ENCODE results near the gene TWF2.

The TWF2 gene

GRCh38 chr3:52228751-52229291 lies 10.1 kb downstream of the TWF2 start:
- H3K9me3 Mint-ChIP-seq: no peaks in the 10 kb centered on the region
- no peaks in the 10 kb centered on the region for H3K27me3 Mint-ChIP-seq
- no peak overlapping the region for H3K4me3 Mint-ChIP-seq
- H3K4me1 Mint-ChIP-seq: peaks cover 40 to 78% of the 10 kb centered on the region in 2 donors
- peaks cover 39 to 52% of the 10 kb centered on the region in 2 donors for H3K36me3 Mint-ChIP-seq
- no peak overlapping the region for H3K27ac Mint-ChIP-seq
- DNase-seq (no peak), ATAC-seq (replicated peaks) (no peak)

- no peak for DNase-seq
- no peak for ATAC-seq (replicated peaks)
- no peaks in the 10 kb centered on the region for H3K27me3 Mint-ChIP-seq
- H3K9me3 Mint-ChIP-seq: no peaks in the 10 kb centered on the region
- H3K27ac Mint-ChIP-seq: no peak overlapping the region
- peaks cover 39 to 54% of the 10 kb centered on the region in 2 donors for H3K36me3 Mint-ChIP-seq
- peaks cover 46 to 78% of the 10 kb centered on the region in 2 donors for H3K4me1 Mint-ChIP-seq
- H3K4me3 Mint-ChIP-seq: no peak overlapping the region
Observed at GRCh38 chr3:52228266-52228665, 10.7 kb downstream of the TWF2 start.

GRCh38 chr3:52227766-52228165 lies 11.2 kb downstream of the TWF2 start:
- H3K4me3 Mint-ChIP-seq: no peak overlapping the region
- H3K4me1 Mint-ChIP-seq: peaks cover 51 to 78% of the 10 kb centered on the region in 2 donors
- H3K36me3 Mint-ChIP-seq: peaks cover 44 to 59% of the 10 kb centered on the region in 2 donors
- DNase-seq (no peak), ATAC-seq (replicated peaks) (no peak)
- H3K27ac Mint-ChIP-seq: no peak overlapping the region
- no peaks in the 10 kb centered on the region for H3K9me3 Mint-ChIP-seq
- no peaks in the 10 kb centered on the region for H3K27me3 Mint-ChIP-seq

- peaks cover 46 to 60% of the 10 kb centered on the region in 2 donors for H3K36me3 Mint-ChIP-seq
- peak overlapping the region; percentile 94 for H3K27ac Mint-ChIP-seq
- H3K9me3 Mint-ChIP-seq: no peaks in the 10 kb centered on the region
- no peak for DNase-seq
- no peak for ATAC-seq (replicated peaks)
- H3K27me3 Mint-ChIP-seq: no peaks in the 10 kb centered on the region
- no peak overlapping the region for H3K4me3 Mint-ChIP-seq
- peaks cover 47 to 78% of the 10 kb centered on the region in 2 donors for H3K4me1 Mint-ChIP-seq
Observed at GRCh38 chr3:52227117-52227516, 11.8 kb downstream of the TWF2 start.

GRCh38 chr3:52226229-52226817 lies 12.6 kb downstream of the TWF2 start:
- DNase-seq: no peak
- peak; percentile 17 to 19 for ATAC-seq (replicated peaks)
- Mint-ChIP-seq H3K27me3 (no peaks in the 10 kb centered on the region), H3K9me3 (no peaks in the 10 kb centered on the region), H3K4me1 (peaks cover 43 to 73% of the 10 kb centered on the region in 2 donors), H3K36me3 (peaks cover 48 to 61% of the 10 kb centered on the region in 2 donors), H3K4me3 (peak overlapping the region; percentile 84 to 94), H3K27ac (peak overlapping the region; percentile 94)

GRCh38 chr3:52225452-52226228 lies 13.3 kb downstream of the TWF2 start, which contains the start of gene TLR9:
Gene TLR9 (minus strand): TSS chr3:52225645. CDS start chr3:52225529, 116 bp downstream.
- H3K27ac Mint-ChIP-seq: peak within 1 kb of the TSS; percentile 94
- DNase-seq (peak; percentile 85), ATAC-seq (replicated peaks) (peak; percentile 94)
- H3K4me3 Mint-ChIP-seq: peak within 1 kb of the TSS; percentile 84 to 94
- peaks cover 46 to 61% of the 10 kb centered on the region in 2 donors for H3K36me3 Mint-ChIP-seq
- peaks cover 45 to 75% of the 10 kb centered on the region in 2 donors for H3K4me1 Mint-ChIP-seq
- H3K27me3 Mint-ChIP-seq: no peaks in the 10 kb centered on the region
- no peaks in the 10 kb centered on the region for H3K9me3 Mint-ChIP-seq

- Mint-ChIP-seq H3K4me1 (peaks cover 50 to 88% of the 10 kb centered on the region in 2 donors), H3K9me3 (no peaks in the 10 kb centered on the region), H3K4me3 (peak overlapping the region; percentile 84 to 94), H3K27me3 (no peaks in the 10 kb centered on the region), H3K36me3 (peaks cover 30 to 48% of the 10 kb centered on the region in 2 donors), H3K27ac (peak overlapping the region; percentile 94)
- DNase-seq (no peak), ATAC-seq (replicated peaks) (no peak)
Observed at GRCh38 chr3:52223449-52224408, 15.2 kb downstream of the TWF2 start.

- Mint-ChIP-seq H3K36me3 (peaks cover 29 to 44% of the 10 kb centered on the region in 2 donors), H3K9me3 (no peaks in the 10 kb centered on the region), H3K4me1 (peaks cover 52 to 92% of the 10 kb centered on the region in 2 donors), H3K27ac (peak overlapping the region; percentile 67), H3K27me3 (no peaks in the 10 kb centered on the region), H3K4me3 (peak overlapping the region; percentile 84 to 94)
- ATAC-seq (replicated peaks) (no peak), DNase-seq (no peak)
Observed at GRCh38 chr3:52222319-52223221, 16.4 kb downstream of the TWF2 start.

GRCh38 chr3:52221563-52222318 lies 17.2 kb downstream of the TWF2 start:
- ATAC-seq (replicated peaks) (no peak), DNase-seq (no peak)
- Mint-ChIP-seq H3K36me3 (peaks cover 28 to 48% of the 10 kb centered on the region in 2 donors), H3K27me3 (no peaks in the 10 kb centered on the region), H3K4me3 (no peak overlapping the region), H3K27ac (peak overlapping the region; percentile 37), H3K4me1 (peaks cover 58 to 92% of the 10 kb centered on the region in 2 donors), H3K9me3 (no peaks in the 10 kb centered on the region)

- Mint-ChIP-seq H3K36me3 (peaks cover 31 to 52% of the 10 kb centered on the region in 2 donors), H3K4me1 (peaks cover 55 to 91% of the 10 kb centered on the region in 2 donors), H3K4me3 (no peak overlapping the region), H3K27me3 (no peaks in the 10 kb centered on the region), H3K27ac (no peak overlapping the region), H3K9me3 (no peaks in the 10 kb centered on the region)
- no peak for ATAC-seq (replicated peaks)
- DNase-seq: no peak
Observed at GRCh38 chr3:52221141-52221562, 17.8 kb downstream of the TWF2 start.

GRCh38 chr3:52220380-52221026 lies 18.5 kb downstream of the TWF2 start:
- Mint-ChIP-seq H3K9me3 (no peaks in the 10 kb centered on the region), H3K27me3 (no peaks in the 10 kb centered on the region), H3K27ac (no peak overlapping the region), H3K36me3 (peaks cover 37 to 55% of the 10 kb centered on the region in 2 donors), H3K4me3 (peak overlapping the region; percentile 10 to 35), H3K4me1 (peaks cover 49 to 85% of the 10 kb centered on the region in 2 donors)
- DNase-seq (peak; percentile 74), ATAC-seq (replicated peaks) (peak; percentile 78 to 79)

All from stimulated activated naive B cell treated with anti-CD40 and anti-IgM and Interleukin-4, amounts not matched to agents 10 μg/mL and 1 μg/mL and 100 μg/mL, for 72 hours (primary cell).